Panc1 (cell line): ENCODE measurements around the gene GAPDH. TPM values are rescaled to one million over a fixed set of nuclear protein-coding genes. Genes with fewer than 3 reads are reported as not detected.

Experiments used
- ATAC-seq: fragments of 200-7000 bp; cut with Tn5 transposase; 2 replicates; pipeline ENCODE4 v1.9.1; 2020; ENCODE audit warnings: mild to moderate bottlenecking, moderate library complexity
- BruUV-seq: library from RNA; stranded (reverse); fragments of 400-500 nt; replicated peaks from 2 replicates; lab custom pipeline; 2021; lab: Mats Ljungman, UMichigan
- CTCF ChIA-PET: fragments of 300-600 bp; sonication (Branson Sonifier 250); formaldehyde crosslinking; loops from one replicate; lab custom pipeline; 2022; ENCODE audit warnings: antibody characterized with exemption; lab: Charles Lee
- POLR2A ChIA-PET: fragments of 300-600 bp; sonication (Branson Sonifier 250); formaldehyde crosslinking; loops from one replicate; lab custom pipeline; 2022; ENCODE audit warnings: antibody characterized with exemption; lab: Charles Lee
- DNase-seq: peaks from one replicate; pipeline ENCODE4 v3.0.0-alpha.2; 2010; ENCODE audit warnings: low read depth, low spot score
- H3K27ac ChIP-seq: 2 replicates; pipeline ENCODE4 v1.5.1; 2011; ENCODE audit warnings: mild to moderate bottlenecking, low read length, inconsistent platforms
- H3K27me3 ChIP-seq: fragments of 200-500 bp; sonication (Bioruptor generic); 2 replicates; pipeline ENCODE4 v1.6.0; 2014; ENCODE audit warnings: low read length, inconsistent platforms; ENCODE audit not compliant: control insufficient read depth, insufficient read depth
- H3K36me3 ChIP-seq: fragments of 200-500 bp; sonication (Bioruptor generic); 2 replicates; pipeline ENCODE4 v1.5.1; 2014; ENCODE audit warnings: inconsistent platforms, mild to moderate bottlenecking, low read length, moderate library complexity; ENCODE audit not compliant: control insufficient read depth, insufficient read depth
- H3K4me1 ChIP-seq: 2 replicates; pipeline ENCODE4 v1.5.1; 2011; ENCODE audit warnings: inconsistent platforms, mild to moderate bottlenecking, low read length, moderate library complexity; ENCODE audit not compliant: control insufficient read depth, insufficient read depth
- H3K4me3 ChIP-seq, 2 experiments: 2 replicates each; pipeline ENCODE4 v1.5.1; 2011 to 2012; ENCODE audit warnings: low read depth in 2 of 2, low read length in 2 of 2, mild to moderate bottlenecking in 2 of 2, inconsistent platforms in 1 of 2, moderate library complexity in 1 of 2
- H3K9me3 ChIP-seq: fragments of 200-500 bp; sonication (Bioruptor generic); 2 replicates; pipeline ENCODE4 v1.5.1; 2014; ENCODE audit warnings: low read depth, mild to moderate bottlenecking, inconsistent platforms, low read length, moderate library complexity; ENCODE audit not compliant: control insufficient read depth, insufficient read depth
- CTCF ChIP-seq: fragments of 450-650 bp; IDR thresholded peaks from 2 replicates; pipeline ENCODE4 v1.5.1; 2017; ENCODE audit warnings: mild to moderate bottlenecking
- POLR2AphosphoS5 ChIP-seq: IDR thresholded peaks from 2 replicates; pipeline ENCODE4 v1.6.1; 2012; ENCODE audit warnings: mild to moderate bottlenecking, low read depth, low read length, moderate library complexity
- REST ChIP-seq, 2 experiments: IDR thresholded peaks; 2 replicates each; pipeline ENCODE4 v1.6.1; 2011 to 2012; ENCODE audit warnings: low read depth in 2 of 2, control low read depth in 1 of 2, low read length in 1 of 2, mild to moderate bottlenecking in 1 of 2, moderate library complexity in 1 of 2; ENCODE audit not compliant: insufficient read depth in 1 of 2
- SIN3A ChIP-seq: IDR thresholded peaks from 2 replicates; pipeline ENCODE4 v1.6.1; 2012; ENCODE audit warnings: low read depth, mild to moderate bottlenecking, low read length, moderate library complexity, borderline replicate concordance; ENCODE audit not compliant: insufficient read depth
- TCF7L2 ChIP-seq: IDR thresholded peaks from 2 replicates; pipeline ENCODE4 v1.6.1; 2011; ENCODE audit warnings: mild to moderate bottlenecking, low read depth, low read length, inconsistent platforms
- in situ Hi-C: cut with HindIII; loops from 2 replicates; pipeline ENCODE4 v1.10.0; 2016; ENCODE audit warnings: low sequenced_read_pairs, low pct_unique_long_range_greater_than_20kb
- intact Hi-C: fragments of 100-400 bp; cut with micrococcal nuclease; formaldehyde crosslinking; loops from one replicate; pipeline ENCODE4 v1.10.0; 2022; ENCODE audit not compliant: unreplicated experiment
- total RNA-seq: library from RNA; stranded (reverse); gene quantifications from one replicate; pipeline ENCODE4 v1.2.1, GENCODE V29; 2021; ENCODE audit not compliant: unreplicated experiment

Gene GAPDH
- total RNA-seq, 1 experiment from 2014 or later = 2,912 TPM

- Histone ChIP-seq H3K36me3 (peaks cover 10% of the 10 kb centered on the region), H3K9me3 (no peaks in the 10 kb centered on the region), H3K4me1 (no peaks in the 10 kb centered on the region; the same call in 1 of the 2 replicates), H3K27me3 (no peaks in the 10 kb centered on the region), H3K4me3 (no peak overlapping the region), H3K27ac (no peak overlapping the region)
- BruUV-seq = no TSS peak
- ChIA-PET POLR2A (no interaction called here), CTCF (no interaction called here)
- in situ Hi-C loops = no loop called here
- intact Hi-C loops = no loop called here
- TF ChIP-seq TCF7L2 (no peak), POLR2AphosphoS5 (no peak), SIN3A (no peak), CTCF (no peak), REST (IDR thresholded peaks at IDR 0.05; ENCODE audit: insufficient read depth in 1 of 2, low read depth in 2 of 2, low read length in 1 of 2) (no peak)
- ATAC-seq (no peak), DNase-seq (no peak)
Measured at GRCh38 chr12:6559500-6559899, 25.2 kb downstream of the GAPDH start.

GRCh38 chr12:6560501-6561205 lies 26.3 kb downstream of the GAPDH start:
- ChIA-PET POLR2A (no interaction called here), CTCF (interaction anchor here (0.5 kb wide), 1 partner anchor 136 kb away, joined by 9 read pairs; no protein-coding TSS in a partner anchor)
- no peak for ATAC-seq
- BruUV-seq = no TSS peak
- Histone ChIP-seq H3K27ac (no peak overlapping the region), H3K9me3 (no peaks in the 10 kb centered on the region), H3K4me3 (no peak overlapping the region), H3K36me3 (peaks cover 15% of the 10 kb centered on the region), H3K4me1 (no peaks in the 10 kb centered on the region; the same call in 1 of the 2 replicates), H3K27me3 (no peaks in the 10 kb centered on the region)
- TF ChIP-seq TCF7L2 (no peak), SIN3A (no peak)
- intact Hi-C loops (no loop called here), in situ Hi-C loops (no loop called here)
- DNase-seq = no peak

- Histone ChIP-seq H3K4me3 (no peak overlapping the region), H3K27me3 (no peaks in the 10 kb centered on the region), H3K4me1 (no peaks in the 10 kb centered on the region; the same call in 1 of the 2 replicates), H3K27ac (no peak overlapping the region), H3K36me3 (peaks cover 26% of the 10 kb centered on the region), H3K9me3 (no peaks in the 10 kb centered on the region)
- TF ChIP-seq TCF7L2 (no peak), SIN3A (no peak), POLR2AphosphoS5 (no peak), CTCF (no peak), REST (IDR thresholded peaks at IDR 0.05; ENCODE audit: insufficient read depth in 1 of 2, low read depth in 2 of 2, low read length in 1 of 2) (no peak)
- BruUV-seq = no TSS peak
- DNase-seq (no peak), ATAC-seq (no peak)
- ChIA-PET CTCF (no interaction called here), POLR2A (no interaction called here)
- in situ Hi-C loops = no loop called here
- intact Hi-C loops = no loop called here
Measured at GRCh38 chr12:6562881-6563280, 28.6 kb downstream of the GAPDH start.
